Bronchial epithelial cell (primary cell): ENCODE data around the gene MAST4. TPM values are rescaled to one million over a fixed set of nuclear protein-coding genes. Genes with fewer than 3 reads are reported as not detected.

ENCODE experiments used
- DNase-seq: peaks from one replicate; pipeline ENCODE4 v3.0.0-alpha.2; 2010; ENCODE audit warnings: low read depth
- FAIRE-seq: peaks from 2 replicates; lab custom pipeline; 2011; peaks lifted over from hg19 to GRCh38; lab: Jason Lieb, UNC
- H3K27me3 ChIP-seq: 2 replicates; pipeline ENCODE4 v1.5.1; 2011; ENCODE audit warnings: low read length; ENCODE audit not compliant: control insufficient read depth, insufficient read depth
- H3K36me3 ChIP-seq: 2 replicates; pipeline ENCODE4 v1.5.1; 2011; ENCODE audit warnings: low read length; ENCODE audit not compliant: control insufficient read depth, insufficient read depth
- H3K4me3 ChIP-seq: 2 replicates; pipeline ENCODE4 v1.5.1; 2011; ENCODE audit warnings: mild to moderate bottlenecking, low read depth, low read length, control low read depth
- total RNA-seq: library from RNA; depleted of rRNA; stranded (reverse); fragments of >200 nt; gene quantifications from 2 replicates; pipeline ENCODE4 v1.2.1, GENCODE V29; 2014
- TF ChIP-seq, protein P1 (sequence below): IDR thresholded peaks from 2 replicates; pipeline ENCODE4 v1.5.1; 2011; ENCODE audit warnings: mild to moderate bottlenecking, moderate library complexity, low read length, control low read depth, inconsistent platforms; ENCODE audit not compliant: insufficient read depth, severe bottlenecking

MAST4 gene
- total RNA-seq, 1 donor from 2014 or later, result 10.3 TPM

DNA sequence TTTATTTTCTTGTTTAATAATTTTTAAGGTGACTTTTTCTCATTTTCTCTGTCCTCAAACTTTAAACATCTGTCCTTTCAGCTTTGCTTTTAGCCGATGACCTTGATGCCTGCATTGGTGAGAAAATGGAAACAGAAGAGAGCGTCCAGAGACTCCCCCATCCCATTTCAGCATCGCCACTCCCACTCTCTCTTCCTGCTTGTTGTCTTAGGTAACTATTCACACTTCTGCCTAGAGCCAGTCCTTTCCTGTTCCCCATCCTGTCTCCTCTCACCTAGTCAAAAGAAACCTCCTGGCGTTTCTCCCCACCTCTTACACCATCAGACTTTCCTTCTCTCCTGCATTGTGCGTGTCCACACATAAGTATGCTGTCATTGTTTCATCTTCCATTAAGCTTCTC lies 124.6 kb downstream of the MAST4 start:
- DNase-seq (no peak), FAIRE-seq (no peak)
- TF ChIP-seq, protein P1, sequence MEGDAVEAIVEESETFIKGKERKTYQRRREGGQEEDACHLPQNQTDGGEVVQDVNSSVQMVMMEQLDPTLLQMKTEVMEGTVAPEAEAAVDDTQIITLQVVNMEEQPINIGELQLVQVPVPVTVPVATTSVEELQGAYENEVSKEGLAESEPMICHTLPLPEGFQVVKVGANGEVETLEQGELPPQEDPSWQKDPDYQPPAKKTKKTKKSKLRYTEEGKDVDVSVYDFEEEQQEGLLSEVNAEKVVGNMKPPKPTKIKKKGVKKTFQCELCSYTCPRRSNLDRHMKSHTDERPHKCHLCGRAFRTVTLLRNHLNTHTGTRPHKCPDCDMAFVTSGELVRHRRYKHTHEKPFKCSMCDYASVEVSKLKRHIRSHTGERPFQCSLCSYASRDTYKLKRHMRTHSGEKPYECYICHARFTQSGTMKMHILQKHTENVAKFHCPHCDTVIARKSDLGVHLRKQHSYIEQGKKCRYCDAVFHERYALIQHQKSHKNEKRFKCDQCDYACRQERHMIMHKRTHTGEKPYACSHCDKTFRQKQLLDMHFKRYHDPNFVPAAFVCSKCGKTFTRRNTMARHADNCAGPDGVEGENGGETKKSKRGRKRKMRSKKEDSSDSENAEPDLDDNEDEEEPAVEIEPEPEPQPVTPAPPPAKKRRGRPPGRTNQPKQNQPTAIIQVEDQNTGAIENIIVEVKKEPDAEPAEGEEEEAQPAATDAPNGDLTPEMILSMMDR, result no peak
- no peaks in the 10 kb centered on the region for H3K27me3 ChIP-seq
- H3K4me3 ChIP-seq, result no peak overlapping the region
- no peaks in the 10 kb centered on the region for H3K36me3 ChIP-seq

DNA sequence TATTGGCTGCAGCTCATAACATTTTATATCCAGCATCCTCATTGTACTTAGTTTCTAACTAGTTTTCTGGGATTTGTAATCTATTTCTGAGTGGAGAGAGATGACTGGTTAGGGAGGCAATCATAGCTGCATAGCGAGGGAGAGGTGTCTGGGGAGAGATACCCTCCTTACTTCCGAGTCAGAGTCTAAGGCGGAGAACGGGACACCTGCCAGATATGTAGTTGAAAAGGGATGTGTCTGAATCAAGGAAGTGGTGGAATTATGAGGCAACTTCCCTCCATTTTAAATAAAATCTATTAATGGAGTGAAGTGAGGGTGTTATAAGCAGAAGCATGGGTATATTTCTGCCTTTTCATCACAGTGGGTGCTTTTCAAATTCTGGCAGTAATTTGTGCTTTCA lies 126.5 kb downstream of the MAST4 start:
- TF ChIP-seq, protein P1, result no peak
- no peak overlapping the region for H3K4me3 ChIP-seq
- peaks cover 2% of the 10 kb centered on the region for H3K27me3 ChIP-seq
- FAIRE-seq, result no peak
- no peak for DNase-seq
- H3K36me3 ChIP-seq, result no peaks in the 10 kb centered on the region

DNA sequence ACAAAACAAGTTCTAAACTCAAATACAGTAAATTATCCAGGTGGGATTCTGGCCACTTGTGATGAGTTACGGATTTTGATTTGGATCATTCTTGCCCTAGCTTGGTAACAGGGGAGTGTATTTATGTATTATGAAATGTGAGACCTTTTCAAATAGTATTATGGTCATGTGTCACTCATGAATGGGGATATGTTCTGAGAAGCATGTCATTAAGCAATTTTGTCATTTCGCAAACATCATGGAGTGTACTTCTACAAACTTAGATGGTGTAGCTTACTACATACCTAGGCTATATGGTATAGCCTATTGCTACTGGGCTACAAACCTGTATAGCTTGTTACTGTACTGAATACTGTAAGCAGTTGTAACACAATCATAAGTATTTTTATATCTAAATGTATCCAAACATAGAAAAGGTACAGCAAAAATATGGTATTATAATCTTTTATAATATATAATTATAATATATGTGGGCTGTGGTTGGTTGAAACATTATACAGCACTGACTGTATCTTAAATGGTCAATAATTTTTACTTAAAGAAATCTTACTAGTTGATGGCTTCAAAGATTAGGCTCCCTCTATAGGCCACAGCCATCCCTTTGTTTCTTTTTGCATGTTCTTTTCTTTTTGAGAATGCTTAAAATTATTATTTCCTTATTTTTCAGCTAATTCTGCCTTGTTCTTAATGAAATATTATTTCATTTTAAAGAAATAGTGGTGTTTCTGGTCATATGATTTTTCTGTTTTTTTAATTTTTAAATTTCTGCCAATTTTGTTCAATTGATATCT lies 128.4 kb downstream of the MAST4 start:
- no peak for FAIRE-seq
- TF ChIP-seq, protein P1, result no peak
- no peak for DNase-seq

GRCh38 chr5:66727630-66728029 lies 131.4 kb downstream of the MAST4 start:
- Histone ChIP-seq H3K4me3 (no peak overlapping the region), H3K27me3 (peaks cover 2% of the 10 kb centered on the region), H3K36me3 (no peaks in the 10 kb centered on the region)
- TF ChIP-seq, protein P1, result no peak
- no peak for FAIRE-seq
- DNase-seq, result no peak

More for the DNA sequence above, 128.4 kb downstream of the MAST4 start:
- H3K4me3 ChIP-seq, result no peak overlapping the region
- no peaks in the 10 kb centered on the region for H3K36me3 ChIP-seq
- H3K27me3 ChIP-seq, result peaks cover 2% of the 10 kb centered on the region

- Histone ChIP-seq H3K27me3 (peaks cover 2% of the 10 kb centered on the region), H3K36me3 (no peaks in the 10 kb centered on the region), H3K4me3 (no peak overlapping the region)
- FAIRE-seq (no peak), DNase-seq (no peak)
- TF ChIP-seq, protein P1, result no peak
Observed at GRCh38 chr5:66728049-66728448, 131.9 kb downstream of the MAST4 start.
